SKM-1 treated with dmso at 0.1 percent for 144 hours (cell line): ENCODE data around the gene KANSL1.
"Not testable (repeated sequence)": the region's sequence is repeated elsewhere in the genome, so short reads cannot be mapped to it uniquely, and the experiment has no call there.

Experiments
- DNase-seq: peaks from one replicate; lab custom pipeline; 2025; ENCODE audit not compliant: unreplicated experiment; lab: John Stamatoyannopoulos, UW

KANSL1 gene

GRCh38 chr17:46193626-46194392 lies 580 bp upstream of the KANSL1 start:
- peak; percentile 95 for DNase-seq

GRCh38 chr17:46192439-46193150 lies 634 bp downstream of the KANSL1 start:
- DNase-seq: peak; percentile 56

- no peak for DNase-seq
Measured at GRCh38 chr17:46192189-46192438, 1.1 kb downstream of the KANSL1 start.

GRCh38 chr17:46191322-46192188 lies 1.7 kb downstream of the KANSL1 start:
- peak; percentile 53 for DNase-seq

- no peak for DNase-seq
Measured at GRCh38 chr17:46190763-46191162, 2.5 kb downstream of the KANSL1 start.

GRCh38 chr17:46186827-46187235 lies 6.4 kb downstream of the KANSL1 start:
- DNase-seq: peak; percentile 23

- DNase-seq: no peak
Measured at GRCh38 chr17:46184696-46185095, 8.5 kb downstream of the KANSL1 start.

GRCh38 chr17:46183383-46183782 lies 9.8 kb downstream of the KANSL1 start:
- DNase-seq: not testable (repeated sequence)

- DNase-seq: no peak
Measured at GRCh38 chr17:46182961-46183360, 10.3 kb downstream of the KANSL1 start.

- DNase-seq: no peak
Measured at GRCh38 chr17:46181940-46182339, 11.3 kb downstream of the KANSL1 start.

- not testable (repeated sequence) for DNase-seq
Measured at GRCh38 chr17:46181316-46181715, 11.9 kb downstream of the KANSL1 start.

GRCh38 chr17:46180892-46181274 lies 12.3 kb downstream of the KANSL1 start:
- no peak for DNase-seq

- not testable (repeated sequence) for DNase-seq
Measured at GRCh38 chr17:46180185-46180891, 12.9 kb downstream of the KANSL1 start.

- peak; percentile 96 for DNase-seq
Measured at GRCh38 chr17:46179375-46179999, 13.7 kb downstream of the KANSL1 start.

GRCh38 chr17:46178550-46179214 lies 14.5 kb downstream of the KANSL1 start:
- peak; percentile 33 for DNase-seq

GRCh38 chr17:46176975-46177374 lies 16.3 kb downstream of the KANSL1 start:
- no peak for DNase-seq

- DNase-seq: no peak
Measured at GRCh38 chr17:46175891-46176290, 17.3 kb downstream of the KANSL1 start.

GRCh38 chr17:46173153-46173552 lies 20.1 kb downstream of the KANSL1 start:
- DNase-seq: no peak

- DNase-seq: no peak
Measured at GRCh38 chr17:46171939-46172338, 21.3 kb downstream of the KANSL1 start.
